MM.1S (cell line): ENCODE measurements around the gene NFRKB.

Experiments
- DNase-seq: peaks from one replicate; pipeline ENCODE4 v3.0.0-alpha.2; 2015
- H2AFZ ChIP-seq: fragments of 300-600 bp; sonication (generic); 2 replicates; pipeline ENCODE4 v1.6.0; 2016; ENCODE audit warnings: antibody characterized with exemption, low read length
- H3F3A ChIP-seq: fragments of 300-600 bp; sonication (generic); 2 replicates; pipeline ENCODE4 v1.6.1; 2016; ENCODE audit warnings: mild to moderate bottlenecking, antibody characterized with exemption, low read length, moderate library complexity, mixed read lengths; ENCODE audit not compliant: insufficient read depth
- H3K27ac ChIP-seq: fragments of 300-600 bp; sonication (generic); 2 replicates; pipeline ENCODE4 v1.5.1; 2016; ENCODE audit warnings: mild to moderate bottlenecking, low read length
- H3K27me3 ChIP-seq: fragments of 300-600 bp; sonication (generic); replicated peaks from 2 replicates; pipeline ENCODE4 v1.6.0; 2016; ENCODE audit warnings: low read length; ENCODE audit not compliant: insufficient read depth
- H3K36me3 ChIP-seq: fragments of 300-600 bp; sonication (generic); replicated peaks from 2 replicates; pipeline ENCODE4 v1.6.1; 2016; ENCODE audit warnings: mild to moderate bottlenecking, low read length, mixed read lengths; ENCODE audit not compliant: insufficient read depth
- H3K4me1 ChIP-seq: fragments of 300-600 bp; sonication (generic); 2 replicates; pipeline ENCODE4 v1.6.1; 2016; ENCODE audit warnings: low read length, mixed read lengths
- H3K4me2 ChIP-seq: fragments of 300-600 bp; sonication (generic); 2 replicates; pipeline ENCODE4 v1.6.0; 2016; ENCODE audit warnings: low read depth, low read length
- H3K4me3 ChIP-seq: fragments of 300-600 bp; sonication (generic); 2 replicates; pipeline ENCODE4 v1.5.1; 2016; ENCODE audit warnings: low read length, mixed read lengths
- H3K79me2 ChIP-seq: fragments of 300-600 bp; sonication (generic); 2 replicates; pipeline ENCODE4 v1.6.1; 2016; ENCODE audit warnings: mixed run types, low read length, mixed read lengths
- H3K9ac ChIP-seq: fragments of 300-600 bp; sonication (generic); 2 replicates; pipeline ENCODE4 v1.6.1; 2016; ENCODE audit warnings: low read length, mixed read lengths
- H3K9me2 ChIP-seq: fragments of 300-600 bp; sonication (generic); replicated peaks from 2 replicates; pipeline ENCODE4 v1.6.1; 2016; ENCODE audit warnings: mild to moderate bottlenecking, low read length, mixed read lengths; ENCODE audit not compliant: insufficient read depth
- H3K9me3 ChIP-seq: fragments of 300-600 bp; sonication (generic); replicated peaks from 2 replicates; pipeline ENCODE4 v1.6.1; 2016; ENCODE audit warnings: mild to moderate bottlenecking, low read length, mixed read lengths; ENCODE audit not compliant: insufficient read depth
- H4K20me1 ChIP-seq: fragments of 300-600 bp; sonication (generic); 2 replicates; pipeline ENCODE4 v1.6.1; 2016; ENCODE audit warnings: mild to moderate bottlenecking, low read length, moderate library complexity, mixed read lengths; ENCODE audit not compliant: insufficient read depth
- EZH2 ChIP-seq: fragments of 300-600 bp; sonication (generic); optimal IDR thresholded peaks from 2 replicates; pipeline ENCODE3; 2017; ENCODE audit warnings: low read depth, mild to moderate bottlenecking, antibody characterized with exemption, low read length, mixed read lengths
- EZH2phosphoT487 ChIP-seq: fragments of 300-600 bp; sonication (generic); IDR thresholded peaks from 2 replicates; pipeline ENCODE4 v1.6.1; 2018; ENCODE audit warnings: antibody characterized with exemption, low read length
- TF ChIP-seq, protein P1 (sequence below): fragments of 300-600 bp; sonication (generic); IDR thresholded peaks from 2 replicates; pipeline ENCODE4 v1.5.1; 2016; ENCODE audit warnings: antibody characterized with exemption, low read length, mixed read lengths

NFRKB gene

DNA sequence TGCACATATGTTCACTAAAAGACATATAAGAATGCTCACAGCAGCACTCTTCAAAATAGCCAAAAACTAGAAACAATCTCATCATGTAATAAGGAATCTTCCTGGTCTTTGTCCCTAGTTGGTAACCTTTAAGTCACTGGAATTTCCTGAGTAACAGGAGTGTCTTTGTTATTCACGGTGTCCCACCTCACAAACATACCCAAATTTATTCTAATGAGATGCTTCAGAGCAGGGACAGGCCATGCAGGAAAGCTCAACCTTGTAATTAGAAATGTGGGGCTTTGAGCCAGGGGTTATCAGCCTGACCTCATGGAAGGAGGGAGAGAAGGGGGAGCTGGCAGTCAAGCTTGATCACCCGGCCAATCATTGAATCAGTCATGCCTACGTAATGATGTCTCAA, 40.3 kb upstream of the NFRKB start:
- no peak overlapping the region for H3K4me3 ChIP-seq
- no peaks in the 10 kb centered on the region for H3K4me1 ChIP-seq
- no peak overlapping the region for H3K9ac ChIP-seq
- H3K9me2 ChIP-seq = no peaks in the 10 kb centered on the region
- no peak overlapping the region for H2AFZ ChIP-seq
- H3K79me2 ChIP-seq = no peaks in the 10 kb centered on the region
- TF ChIP-seq EZH2phosphoT487 = no peak
- TF ChIP-seq, protein P1, sequence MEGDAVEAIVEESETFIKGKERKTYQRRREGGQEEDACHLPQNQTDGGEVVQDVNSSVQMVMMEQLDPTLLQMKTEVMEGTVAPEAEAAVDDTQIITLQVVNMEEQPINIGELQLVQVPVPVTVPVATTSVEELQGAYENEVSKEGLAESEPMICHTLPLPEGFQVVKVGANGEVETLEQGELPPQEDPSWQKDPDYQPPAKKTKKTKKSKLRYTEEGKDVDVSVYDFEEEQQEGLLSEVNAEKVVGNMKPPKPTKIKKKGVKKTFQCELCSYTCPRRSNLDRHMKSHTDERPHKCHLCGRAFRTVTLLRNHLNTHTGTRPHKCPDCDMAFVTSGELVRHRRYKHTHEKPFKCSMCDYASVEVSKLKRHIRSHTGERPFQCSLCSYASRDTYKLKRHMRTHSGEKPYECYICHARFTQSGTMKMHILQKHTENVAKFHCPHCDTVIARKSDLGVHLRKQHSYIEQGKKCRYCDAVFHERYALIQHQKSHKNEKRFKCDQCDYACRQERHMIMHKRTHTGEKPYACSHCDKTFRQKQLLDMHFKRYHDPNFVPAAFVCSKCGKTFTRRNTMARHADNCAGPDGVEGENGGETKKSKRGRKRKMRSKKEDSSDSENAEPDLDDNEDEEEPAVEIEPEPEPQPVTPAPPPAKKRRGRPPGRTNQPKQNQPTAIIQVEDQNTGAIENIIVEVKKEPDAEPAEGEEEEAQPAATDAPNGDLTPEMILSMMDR = no peak
- no peak for TF ChIP-seq EZH2
- no peaks in the 10 kb centered on the region for H3K36me3 ChIP-seq
- no peaks in the 10 kb centered on the region for H4K20me1 ChIP-seq
- no peak overlapping the region for H3K27ac ChIP-seq
- no peaks in the 10 kb centered on the region for H3K9me3 ChIP-seq
- no peaks in the 10 kb centered on the region for H3F3A ChIP-seq
- H3K27me3 ChIP-seq = no peaks in the 10 kb centered on the region
- DNase-seq = no peak
- H3K4me2 ChIP-seq = no peak overlapping the region

- H3K9me3 ChIP-seq = no peaks in the 10 kb centered on the region
- H3K9me2 ChIP-seq = no peaks in the 10 kb centered on the region
- TF ChIP-seq EZH2 = no peak
- TF ChIP-seq EZH2phosphoT487 = no peak
- TF ChIP-seq, protein P1 = no peak
- no peak for DNase-seq
- no peaks in the 10 kb centered on the region for H4K20me1 ChIP-seq
- H3F3A ChIP-seq = no peaks in the 10 kb centered on the region
- H2AFZ ChIP-seq = no peak overlapping the region
- no peak overlapping the region for H3K4me3 ChIP-seq
- H3K4me2 ChIP-seq = no peak overlapping the region
- H3K36me3 ChIP-seq = no peaks in the 10 kb centered on the region
- H3K9ac ChIP-seq = no peak overlapping the region
- H3K4me1 ChIP-seq = no peaks in the 10 kb centered on the region
- H3K27ac ChIP-seq = no peak overlapping the region
- no peaks in the 10 kb centered on the region for H3K79me2 ChIP-seq
- no peaks in the 10 kb centered on the region for H3K27me3 ChIP-seq
These were observed 38.5 kb upstream of the NFRKB start for GRCh38 chr11:129933891-129934290.

DNA sequence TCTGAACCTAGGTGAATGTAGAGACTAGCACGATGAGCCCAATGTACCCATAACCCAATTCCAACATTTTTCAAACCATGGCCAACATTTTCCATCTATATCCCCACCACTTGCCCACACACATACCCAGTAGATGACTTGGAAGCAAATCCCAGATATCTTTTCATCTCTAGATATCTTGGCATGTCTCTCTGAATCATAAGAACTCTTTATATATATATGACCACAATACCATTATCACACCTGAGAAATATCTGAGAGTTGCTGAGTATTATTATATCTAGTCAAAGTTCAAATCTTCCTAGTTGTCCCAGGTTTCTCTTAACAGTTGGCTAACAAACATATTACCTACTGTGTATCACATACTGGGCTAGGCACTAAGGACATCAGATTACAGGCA, 37.9 kb upstream of the NFRKB start:
- DNase-seq = no peak
- TF ChIP-seq, protein P1 = no peak
- TF ChIP-seq EZH2phosphoT487 = no peak
- TF ChIP-seq EZH2 = no peak
- no peaks in the 10 kb centered on the region for H4K20me1 ChIP-seq
- no peak overlapping the region for H3K9ac ChIP-seq
- no peak overlapping the region for H2AFZ ChIP-seq
- H3K4me3 ChIP-seq = no peak overlapping the region
- H3K4me2 ChIP-seq = no peak overlapping the region
- no peaks in the 10 kb centered on the region for H3K79me2 ChIP-seq
- no peaks in the 10 kb centered on the region for H3K36me3 ChIP-seq
- no peaks in the 10 kb centered on the region for H3K9me3 ChIP-seq
- no peaks in the 10 kb centered on the region for H3F3A ChIP-seq
- H3K9me2 ChIP-seq = no peaks in the 10 kb centered on the region
- H3K27me3 ChIP-seq = no peaks in the 10 kb centered on the region
- no peak overlapping the region for H3K27ac ChIP-seq
- no peaks in the 10 kb centered on the region for H3K4me1 ChIP-seq
